ENCODE data around the gene C8A. TPM values are rescaled to one million over a fixed set of nuclear protein-coding genes. Genes with fewer than 3 reads are reported as not detected.

C8A gene
- total RNA-seq, 2 experiments from 2014 or later: not detected

Other genes starting within 250 kb of the C8A start
- gene PRKAA2, start 209.5 kb upstream of the C8A start, total RNA-seq: under 1 TPM; 0.02 TPM
- not detected for gene FYB2, start 35.4 kb upstream of the C8A start, total RNA-seq
- not detected for gene C8B, start 111.2 kb downstream of the C8A start, total RNA-seq

Measured in activated naive CD8-positive, alpha-beta T cell treated with anti-CD3 and anti-CD28 coated beads for 36 hours (primary cell).